Measurements from ENCODE around the gene IL1RAPL2.
"Not testable (repeated sequence)": the region's sequence is repeated elsewhere in the genome, so short reads cannot be mapped to it uniquely, and the experiment has no call there.

The IL1RAPL2 gene

DNA sequence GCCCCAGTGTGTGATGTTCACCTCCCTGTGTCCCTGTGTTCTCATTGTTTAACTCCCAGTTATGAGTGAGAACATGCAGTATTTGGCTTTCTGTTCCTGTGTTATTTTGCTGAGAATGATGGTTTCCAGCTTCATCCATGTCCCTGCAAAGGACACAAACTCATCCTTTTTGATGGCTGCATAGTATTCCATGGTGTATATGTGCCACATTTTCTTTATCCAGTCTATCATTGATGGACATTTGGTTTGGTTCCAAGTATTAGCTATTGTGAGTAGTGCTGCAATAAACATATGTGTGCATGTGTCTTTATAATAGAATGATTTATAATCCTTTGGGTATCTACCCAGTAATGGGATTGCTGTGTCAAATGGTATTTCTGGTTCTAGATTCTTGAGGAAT, 1239.7 kb downstream of the IL1RAPL2 start:
- not testable (repeated sequence) for DNase-seq (ENCODE audit: low read depth)

DNA sequence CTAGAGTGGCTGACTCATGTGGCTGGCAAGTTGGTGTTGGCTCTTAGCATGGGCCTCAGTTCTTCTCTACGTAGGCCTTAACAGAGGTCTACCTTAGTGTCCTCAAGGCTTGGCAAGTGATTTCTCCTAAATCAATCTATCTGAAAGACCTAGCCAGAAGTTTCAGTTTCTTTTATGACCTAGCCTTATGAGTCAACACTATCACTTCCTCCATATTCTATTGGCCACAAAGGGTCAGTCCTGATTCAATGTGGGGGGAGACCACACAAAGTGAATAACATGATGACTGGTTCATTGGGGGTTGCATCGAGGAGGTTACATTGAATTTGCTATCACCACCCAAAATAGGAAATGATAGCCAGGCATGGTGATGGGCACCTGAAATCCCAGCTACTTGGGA, 1250.5 kb downstream of the IL1RAPL2 start:
- no peak for DNase-seq (ENCODE audit: low read depth)

Data from fibroblast of gingiva (primary cell).